HG02588 (cell line): ENCODE data around the gene PCDH9.

Experiments used
- ATAC-seq: cut with Tn5 transposase; IDR thresholded peaks from one replicate; pipeline ENCODE4 v1.9.1; 2021; ENCODE audit warnings: mild to moderate bottlenecking, moderate library complexity; ENCODE audit not compliant: unreplicated experiment

PCDH9 gene

DNA sequence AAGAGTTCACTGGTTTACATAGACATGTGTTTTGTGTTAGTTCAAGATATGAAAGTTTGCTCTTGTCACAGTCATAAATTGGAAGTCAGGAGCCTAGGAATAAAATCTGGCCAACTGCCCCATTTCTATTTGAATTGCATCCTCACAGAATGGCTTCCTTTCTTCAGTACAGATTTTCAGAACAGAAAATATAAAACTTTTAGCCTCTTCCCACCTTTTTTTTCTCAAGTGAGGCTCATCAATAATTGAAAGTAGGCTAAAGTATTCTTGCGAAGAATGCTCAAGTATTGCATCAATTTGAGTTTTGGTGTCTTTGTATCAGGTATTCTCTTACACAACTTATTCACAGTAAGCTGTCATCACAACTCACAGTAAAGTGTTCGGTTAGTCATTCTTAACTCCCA is 802.7 kb downstream of the PCDH9 start:
- no peak for ATAC-seq

DNA sequence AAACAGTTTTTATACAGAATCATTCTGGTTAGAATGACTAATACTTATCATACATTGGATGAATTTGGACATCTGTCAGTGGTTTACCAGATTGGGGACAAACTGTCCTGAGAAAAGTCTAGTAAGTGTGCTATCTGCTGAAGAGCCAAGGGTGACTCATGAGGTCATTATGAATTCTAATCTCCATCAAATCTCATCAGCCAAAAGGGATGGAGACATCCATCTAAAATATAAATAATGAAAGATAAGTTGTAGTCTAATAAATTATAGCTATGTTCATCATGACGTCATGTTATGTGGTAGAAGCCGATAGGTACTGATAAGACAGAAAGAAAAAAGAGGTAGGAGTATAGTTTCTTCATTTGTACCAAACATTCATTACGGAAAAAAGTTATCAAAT is 804.4 kb downstream of the PCDH9 start:
- no peak for ATAC-seq

DNA sequence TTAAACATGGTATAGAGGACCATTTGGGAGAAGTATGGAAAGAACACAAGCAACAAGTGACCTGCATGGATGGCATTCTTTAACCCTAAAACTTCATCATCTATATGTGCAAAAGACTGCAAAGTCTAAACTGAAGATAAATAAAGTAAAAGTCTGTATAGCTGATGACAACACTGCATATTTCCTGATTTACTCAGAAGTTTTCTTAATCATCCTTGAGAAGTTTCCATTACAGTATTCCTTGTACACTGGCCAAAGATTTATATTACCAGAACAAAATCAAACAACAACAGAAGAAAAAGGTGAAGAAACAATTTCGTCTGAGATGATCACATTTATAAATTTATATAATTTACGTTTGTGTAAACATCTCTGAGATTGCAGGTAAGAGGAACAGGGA is 805.7 kb downstream of the PCDH9 start:
- ATAC-seq, result no peak

DNA sequence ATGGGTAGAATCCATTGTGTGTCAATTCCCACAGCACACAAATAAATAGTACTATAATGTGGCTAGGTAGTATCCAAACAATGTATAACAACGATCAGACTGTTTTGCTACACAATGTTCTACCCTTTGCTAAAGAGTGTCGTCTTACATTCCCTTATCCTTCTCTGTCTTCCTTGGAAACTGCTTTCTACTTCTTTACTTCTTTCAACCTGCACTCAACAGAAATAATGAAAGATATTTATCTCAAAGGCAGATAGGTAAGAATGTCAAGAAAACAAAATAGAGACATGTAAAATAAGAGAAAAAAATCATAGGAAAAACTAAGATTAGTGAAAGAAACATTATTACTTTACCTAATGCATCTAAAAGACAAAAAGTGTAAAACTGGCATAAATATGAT is 814.7 kb downstream of the PCDH9 start:
- ATAC-seq, result no peak

DNA sequence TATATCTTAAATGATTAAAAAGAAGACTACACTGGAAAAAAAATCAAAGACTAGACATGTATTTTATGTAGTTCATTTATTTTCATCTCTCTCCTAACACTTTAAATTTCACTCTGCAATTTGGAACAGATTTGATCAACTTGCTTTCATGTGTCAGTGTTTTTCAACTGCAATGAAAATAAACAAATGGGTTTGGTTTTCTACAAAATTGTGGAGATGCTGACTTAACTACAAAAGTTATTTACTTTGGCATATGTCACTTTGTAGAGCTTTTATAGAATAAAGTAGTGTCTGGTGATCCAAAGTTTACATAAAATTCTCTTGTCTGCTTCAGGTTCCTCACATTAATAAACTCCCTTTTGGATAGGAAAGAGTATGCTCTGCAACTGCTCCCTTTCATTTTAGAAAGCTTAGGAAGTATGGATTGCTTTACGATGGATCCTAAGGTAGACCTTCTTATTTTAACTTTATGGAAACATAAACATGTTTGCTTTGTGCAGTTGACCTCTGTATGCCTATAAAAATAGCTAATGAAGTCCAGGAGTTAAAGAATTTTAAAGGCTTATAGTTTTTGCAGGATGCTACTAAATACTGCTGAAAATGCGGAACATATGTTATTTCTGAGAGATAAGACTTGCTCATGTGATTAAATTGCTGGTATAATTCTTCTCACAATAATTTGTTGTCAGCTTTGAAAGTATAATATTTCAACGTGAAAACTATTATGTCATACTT is 815.9 kb downstream of the PCDH9 start:
- ATAC-seq, result no peak

DNA sequence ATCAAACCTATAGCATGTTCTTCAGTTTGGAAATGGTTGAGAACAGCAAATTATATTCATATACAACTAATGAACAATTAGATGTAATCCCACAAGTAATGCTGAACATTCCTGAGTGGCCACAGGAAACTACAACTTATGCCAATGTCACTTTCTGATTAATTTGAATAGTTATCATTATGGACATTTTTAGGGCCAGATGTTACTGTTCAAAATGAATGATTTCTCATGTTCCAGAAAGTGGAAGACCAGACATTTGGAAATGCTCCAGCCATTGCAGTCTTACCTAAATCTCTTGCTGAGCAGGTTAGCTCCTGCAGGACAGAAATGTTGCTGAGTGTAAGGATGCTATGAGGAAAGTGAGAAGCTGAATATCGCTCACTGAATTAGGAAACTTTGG is 819.8 kb downstream of the PCDH9 start:
- no peak for ATAC-seq

DNA sequence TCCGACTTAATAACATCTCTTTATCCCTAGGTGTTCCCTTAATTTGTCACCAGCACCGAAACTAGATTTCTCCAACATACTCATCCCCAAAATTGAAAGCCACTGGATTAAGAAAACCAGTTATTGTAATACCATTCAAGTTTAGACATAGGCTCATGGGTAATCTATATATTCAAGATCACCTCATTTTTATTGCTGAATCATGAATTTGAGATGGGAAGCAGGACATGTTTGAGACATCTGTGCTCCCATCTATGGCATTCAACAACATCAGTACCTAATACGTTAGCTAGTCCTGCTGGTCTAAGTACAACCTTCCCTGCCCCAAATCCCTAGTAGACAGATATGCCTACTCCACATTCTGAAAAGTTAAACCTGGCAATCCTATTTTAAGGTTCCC is 820.6 kb downstream of the PCDH9 start:
- no peak for ATAC-seq

DNA sequence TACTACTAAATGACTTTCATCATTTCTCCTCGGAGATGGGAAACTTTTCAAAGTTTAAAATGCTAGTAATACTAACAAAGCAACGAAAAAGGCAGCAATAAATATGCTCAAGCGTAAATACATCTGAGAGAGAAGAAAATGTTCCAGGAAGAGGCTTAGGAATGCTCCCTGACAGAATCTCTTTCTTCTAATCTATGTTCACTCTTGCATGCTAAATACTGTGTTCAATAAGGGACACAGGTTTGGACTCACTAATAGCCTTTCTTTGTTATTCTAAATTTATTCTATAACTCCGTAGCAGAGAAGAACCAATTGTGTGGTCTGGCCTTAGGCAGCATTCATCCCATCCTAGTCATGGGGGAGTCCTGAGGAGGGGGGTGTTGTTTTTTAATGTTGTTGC is 823.0 kb downstream of the PCDH9 start:
- ATAC-seq, result no peak

DNA sequence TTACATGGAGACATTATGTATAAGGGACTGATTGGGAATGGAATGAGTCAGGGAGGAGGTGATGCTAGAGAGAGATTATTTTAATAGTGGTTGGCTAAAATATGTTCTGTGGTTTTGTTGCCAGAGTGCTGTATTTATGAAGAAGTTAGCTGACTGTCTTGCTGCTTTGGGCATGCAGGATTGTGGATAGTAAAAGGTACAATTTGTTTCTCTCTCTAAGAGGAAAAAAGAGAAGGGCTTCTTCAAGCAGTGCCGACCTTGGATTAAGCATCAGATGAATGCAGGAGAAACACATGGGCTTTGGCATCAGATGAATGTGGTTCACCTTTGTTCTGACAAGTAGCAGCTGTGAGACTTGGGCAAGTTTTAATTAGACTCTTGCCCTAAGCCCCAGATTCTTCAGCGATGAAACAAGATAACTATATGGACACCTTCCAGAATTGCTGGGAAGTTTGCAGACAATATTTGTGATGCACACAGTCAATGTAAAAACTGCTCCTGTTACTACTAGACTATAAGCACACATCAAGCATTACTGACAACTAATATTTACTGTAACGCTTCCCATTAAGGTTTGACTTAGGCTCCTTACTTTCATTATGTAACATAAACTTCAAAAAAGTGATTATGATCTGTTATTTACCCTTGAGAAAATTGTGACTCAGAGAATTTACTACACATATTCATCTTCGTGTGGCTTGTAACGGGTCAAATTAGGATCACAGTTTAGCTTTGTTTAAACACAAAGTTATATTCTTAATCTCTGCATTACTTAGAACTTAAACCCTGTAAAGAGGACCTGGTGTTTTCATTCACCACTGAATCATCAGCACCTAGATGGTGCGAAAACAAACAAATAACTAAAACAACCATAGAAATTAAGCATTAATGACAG is 824.0 kb downstream of the PCDH9 start:
- ATAC-seq, result no peak

DNA sequence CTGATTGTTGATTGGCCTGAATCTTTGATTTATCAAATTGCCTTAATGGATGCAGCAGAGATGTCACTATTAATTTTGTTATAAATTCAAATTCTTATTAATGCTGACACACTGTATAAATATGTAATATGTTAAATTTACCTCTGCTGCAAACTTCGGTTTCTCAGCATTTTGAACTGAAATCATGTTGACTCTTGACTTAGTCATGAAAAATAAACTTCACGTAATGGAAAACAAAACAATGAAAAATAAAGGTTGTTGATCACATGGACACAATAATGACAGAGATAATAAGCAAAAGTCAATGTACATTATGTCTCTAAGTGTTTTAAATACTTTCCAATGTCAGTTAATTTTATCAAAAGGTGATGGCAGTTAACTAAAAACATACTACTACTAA is 827.6 kb downstream of the PCDH9 start:
- no peak for ATAC-seq

DNA sequence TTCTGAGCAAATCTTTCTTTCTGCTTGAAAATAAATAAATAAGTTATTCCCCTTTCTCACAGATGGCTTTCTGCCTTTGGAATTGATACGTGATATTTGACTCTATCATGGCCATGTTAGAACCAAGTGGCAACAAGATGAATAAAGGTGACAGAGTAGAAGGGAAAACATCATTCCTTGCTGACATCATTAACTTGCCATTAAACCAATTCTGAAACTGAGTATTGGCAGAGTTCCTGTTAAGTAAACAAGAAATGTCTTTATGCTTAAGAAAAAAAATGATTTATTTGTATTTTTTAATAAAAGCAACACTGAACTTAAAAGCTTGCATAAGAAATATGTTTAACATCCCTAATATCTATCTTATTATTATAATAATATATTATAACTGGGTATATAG is 828.1 kb downstream of the PCDH9 start:
- no peak for ATAC-seq

DNA sequence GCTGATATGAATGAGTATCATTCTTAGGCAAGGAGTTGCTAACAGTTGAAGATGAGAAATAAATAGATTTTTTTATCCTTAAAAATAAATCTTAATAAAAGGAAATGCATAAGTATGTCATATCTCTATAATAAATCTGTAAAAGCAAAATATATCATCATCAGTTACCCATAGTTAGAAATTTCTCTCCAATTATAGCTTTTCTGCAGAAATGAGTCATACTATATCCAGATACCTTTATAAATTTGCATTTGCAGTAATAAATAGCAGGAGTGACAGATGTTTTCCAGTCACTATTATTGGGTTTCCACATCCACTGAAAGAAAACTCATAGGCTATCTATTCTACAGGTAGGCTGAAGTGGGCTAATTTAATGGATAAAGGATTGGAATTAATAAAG is 829.8 kb downstream of the PCDH9 start:
- no peak for ATAC-seq

DNA sequence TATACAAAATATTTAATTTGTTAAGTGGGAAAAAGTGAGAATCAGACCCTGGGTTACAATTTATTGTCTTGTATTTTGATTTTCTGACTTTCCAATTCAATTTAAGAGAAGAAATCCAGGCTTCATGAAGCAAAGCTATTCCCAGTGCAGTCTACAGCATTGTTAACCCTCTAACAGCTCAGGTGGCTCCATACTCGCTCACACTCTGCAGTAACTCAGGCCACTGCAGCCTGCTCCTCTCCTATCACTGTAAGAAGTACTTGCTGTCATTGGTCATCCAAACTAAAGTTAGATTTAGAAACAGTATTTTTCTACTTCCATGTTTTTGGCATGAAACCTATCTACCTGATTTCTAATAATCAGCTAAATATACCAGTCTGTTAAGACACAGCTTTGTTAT is 830.3 kb downstream of the PCDH9 start:
- no peak for ATAC-seq

DNA sequence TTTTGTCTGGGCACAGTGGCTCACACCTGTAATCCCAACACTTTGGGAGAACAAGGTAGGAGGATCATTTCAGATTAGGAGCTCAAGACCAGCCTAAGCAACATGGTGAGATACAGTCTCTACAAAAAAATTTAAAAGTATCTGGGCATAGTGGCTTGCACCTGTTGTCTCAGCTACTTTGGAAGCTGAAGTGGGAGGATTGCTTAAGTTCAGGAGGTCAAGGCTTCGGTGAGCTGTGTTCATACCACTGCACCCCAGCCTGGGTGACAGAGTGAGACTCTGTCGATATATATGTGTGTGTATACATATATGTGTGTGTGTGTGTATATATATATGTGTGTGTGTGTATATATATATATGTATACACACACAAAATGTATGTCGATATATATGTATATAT is 833.0 kb downstream of the PCDH9 start:
- ATAC-seq, result no peak

DNA sequence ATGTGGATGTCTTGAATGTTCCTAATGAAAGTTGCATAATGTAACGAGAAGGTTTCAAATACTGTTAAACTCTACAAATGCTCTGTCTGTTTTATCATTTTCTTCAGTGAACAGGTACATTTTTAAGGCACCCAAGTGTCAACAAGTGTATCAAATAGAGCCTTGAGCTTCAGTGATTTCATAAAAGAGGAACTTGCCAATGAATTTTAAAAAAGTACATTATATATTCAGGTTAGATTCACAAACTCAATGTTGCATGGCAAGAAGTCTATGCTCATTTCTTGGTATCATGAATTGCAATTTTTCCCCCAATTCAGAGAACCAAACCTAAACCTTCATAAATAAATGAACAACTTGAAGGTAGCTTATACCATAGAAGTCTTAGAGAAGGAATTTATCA is 838.8 kb downstream of the PCDH9 start:
- no peak for ATAC-seq

DNA sequence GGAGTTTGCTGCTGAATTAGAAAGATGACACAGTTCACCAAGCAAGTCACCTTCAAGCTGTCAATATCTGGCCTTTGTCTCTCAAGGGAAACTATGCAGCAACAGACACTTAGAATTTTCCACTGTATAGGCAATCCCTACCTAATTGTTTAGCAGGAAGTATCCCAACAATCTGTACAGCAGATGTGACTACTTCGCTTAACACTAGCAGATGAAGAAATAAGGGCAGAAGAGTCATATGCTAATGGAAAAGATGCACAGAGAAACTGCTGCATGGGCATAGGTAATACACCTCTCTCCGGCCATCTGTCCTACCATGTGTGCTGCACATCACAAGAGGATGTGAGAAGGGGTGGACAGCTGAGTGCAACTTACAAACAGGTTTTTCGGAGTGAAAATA is 851.2 kb downstream of the PCDH9 start:
- no peak for ATAC-seq

DNA sequence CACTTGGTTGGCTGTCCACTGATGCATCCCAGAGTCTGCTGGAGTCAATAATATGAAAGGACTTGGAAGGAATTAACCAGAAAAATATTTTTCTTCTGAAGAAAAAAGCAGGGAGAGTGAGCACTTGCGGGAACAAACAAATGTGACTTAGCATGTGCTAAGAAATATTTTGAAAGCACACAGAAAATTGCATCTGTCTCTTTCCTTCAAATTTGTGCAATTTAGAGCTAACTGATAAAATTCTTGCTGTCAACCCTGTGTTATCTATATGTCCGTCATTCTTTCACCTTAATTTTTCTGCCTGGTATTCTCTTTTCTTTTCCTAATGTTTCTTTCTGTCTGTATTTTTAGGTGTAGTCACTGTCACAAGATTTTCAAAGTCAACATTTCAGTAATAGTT is 852.6 kb downstream of the PCDH9 start:
- ATAC-seq, result no peak

DNA sequence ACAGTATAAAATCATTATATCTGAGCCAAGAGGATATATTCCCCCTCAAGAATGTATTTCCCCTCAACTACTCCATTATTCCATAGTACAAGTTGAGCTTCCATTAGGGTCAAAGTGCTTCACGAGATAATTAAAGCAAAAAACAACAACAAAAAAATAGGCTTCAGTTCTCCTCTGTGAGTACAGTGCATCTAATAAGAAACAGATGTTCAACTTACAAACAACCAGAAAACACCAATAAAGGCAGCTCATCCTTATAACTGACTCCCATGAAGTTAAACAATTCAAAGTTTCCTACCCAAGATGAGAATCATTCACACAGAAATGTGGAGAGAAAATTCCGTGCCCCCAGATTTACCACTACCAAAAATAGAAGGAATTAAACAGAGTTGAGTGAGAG is 854.4 kb downstream of the PCDH9 start:
- ATAC-seq, result no peak

DNA sequence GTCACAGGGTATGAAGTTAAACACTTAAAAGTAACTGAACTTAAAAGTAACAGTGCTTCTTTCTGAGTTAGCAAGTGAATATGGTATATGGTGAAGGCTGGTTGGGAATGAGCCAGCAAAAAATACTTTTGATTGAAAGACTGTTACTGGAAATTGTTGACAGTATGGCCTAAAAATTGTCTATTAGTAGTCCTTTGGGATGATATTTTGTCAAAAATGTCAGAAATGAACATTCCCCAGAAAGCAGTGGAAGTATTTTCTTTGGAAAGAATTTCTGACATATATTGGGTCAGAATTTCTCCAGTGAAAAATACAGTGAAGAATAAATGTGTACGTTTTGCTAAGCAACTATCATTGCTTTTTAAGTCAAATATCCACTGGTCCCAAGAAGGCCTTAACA is 860.5 kb downstream of the PCDH9 start:
- ATAC-seq, result no peak

DNA sequence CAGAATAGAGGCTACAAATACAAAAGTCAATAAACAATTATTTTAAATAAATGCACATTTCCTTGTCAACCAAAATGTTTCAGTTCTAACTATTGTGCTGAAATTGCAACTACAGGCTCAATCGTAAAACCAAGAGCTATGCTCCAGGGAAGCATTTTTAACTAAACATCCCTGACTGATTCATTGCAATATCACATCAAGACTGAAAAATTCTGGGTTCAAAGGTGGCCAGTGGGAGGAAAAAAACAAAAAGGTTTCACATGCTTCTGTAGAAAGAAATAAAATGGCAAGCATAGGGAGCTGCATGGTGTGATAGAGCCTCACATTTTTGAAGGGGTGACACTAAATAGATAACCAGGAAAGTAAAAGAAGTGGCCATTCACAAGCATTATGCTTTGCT is 862.8 kb downstream of the PCDH9 start:
- no peak for ATAC-seq

DNA sequence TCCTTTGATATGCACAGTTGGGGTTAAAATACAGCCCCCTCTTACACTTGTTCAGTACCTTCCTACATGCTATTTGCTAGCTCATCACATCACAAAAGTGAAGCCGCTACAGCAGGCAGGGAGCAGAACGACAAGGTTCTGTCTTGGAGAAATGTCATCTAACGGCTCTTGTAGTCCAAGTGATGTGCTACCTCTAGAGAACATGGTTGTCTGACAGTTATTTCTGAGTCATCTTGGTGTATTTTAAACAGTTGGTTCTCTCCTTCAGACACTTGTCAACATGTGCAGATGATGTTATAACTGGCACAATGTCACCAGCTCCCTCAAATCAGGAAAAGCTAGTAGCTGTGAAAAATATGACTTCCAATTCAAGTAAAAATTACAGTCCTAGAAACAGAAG is 865.0 kb downstream of the PCDH9 start:
- no peak for ATAC-seq

DNA sequence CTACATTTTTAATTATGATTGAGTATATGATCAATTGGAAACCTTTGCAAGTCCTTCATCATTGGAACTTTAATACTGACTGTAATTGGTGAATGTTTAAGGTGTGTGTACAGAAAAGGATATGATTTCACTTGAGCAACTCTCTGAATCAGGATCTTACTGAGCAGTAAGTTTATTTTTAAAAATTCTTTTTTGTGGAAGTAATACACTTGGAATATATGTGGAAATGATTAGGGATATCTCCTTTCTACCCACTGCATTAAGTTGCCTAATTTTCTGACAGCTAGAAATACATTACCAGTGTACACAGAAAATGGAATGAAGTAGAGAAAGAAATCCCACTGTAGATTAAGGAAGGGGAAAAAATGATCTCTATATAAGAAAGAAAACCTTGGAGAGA is 865.8 kb downstream of the PCDH9 start:
- ATAC-seq, result no peak
